H9 (cell line): ENCODE measurements around the gene SIGMAR1. TPM values are rescaled to one million over a fixed set of nuclear protein-coding genes. Genes with fewer than 3 reads are reported as not detected.

Experiments
- DNase-seq: peaks from one replicate; pipeline ENCODE4 v3.0.0-alpha.2; 2017
- H2AFZ ChIP-seq: one replicate; pipeline ENCODE4 v1.6.1; 2013; ENCODE audit warnings: mild to moderate bottlenecking, low read length, control low read depth, moderate library complexity
- H2AK5ac ChIP-seq: 2 replicates; pipeline ENCODE4 v1.6.1; 2013; ENCODE audit warnings: low read length, control low read depth, mixed read lengths; ENCODE audit not compliant: insufficient read length
- H2BK120ac ChIP-seq: one replicate; pipeline ENCODE4 v1.6.1; 2013; ENCODE audit warnings: low read depth, mild to moderate bottlenecking, low read length, control low read depth, inconsistent platforms; ENCODE audit not compliant: poor library complexity, severe bottlenecking
- H2BK12ac ChIP-seq: 2 replicates; pipeline ENCODE4 v1.6.1; 2013; ENCODE audit warnings: low read length, control low read depth, mixed read lengths, low read depth; ENCODE audit not compliant: insufficient read length
- H2BK15ac ChIP-seq: 2 replicates; pipeline ENCODE4 v1.6.1; 2013; ENCODE audit warnings: low read depth, low read length, control low read depth
- H2BK20ac ChIP-seq: one replicate; pipeline ENCODE4 v1.6.1; 2013; ENCODE audit warnings: low read depth, mild to moderate bottlenecking, low read length, control low read depth, inconsistent platforms; ENCODE audit not compliant: poor library complexity, severe bottlenecking
- H2BK5ac ChIP-seq: 2 replicates; pipeline ENCODE4 v1.6.1; 2013; ENCODE audit warnings: low read length, control low read depth, mixed read lengths; ENCODE audit not compliant: insufficient read length
- H3K14ac ChIP-seq: 2 replicates; pipeline ENCODE4 v1.6.1; 2013; ENCODE audit warnings: low read length, control low read depth; ENCODE audit not compliant: insufficient read depth
- H3K18ac ChIP-seq: 2 replicates; pipeline ENCODE4 v1.6.1; 2013; ENCODE audit warnings: low read depth, mild to moderate bottlenecking, mixed read lengths, low read length, control low read depth; ENCODE audit not compliant: insufficient read length
- H3K23ac ChIP-seq: 2 replicates; pipeline ENCODE4 v1.6.1; 2013; ENCODE audit warnings: low read length, control low read depth, mixed read lengths, low read depth; ENCODE audit not compliant: insufficient read length
- H3K23me2 ChIP-seq: 2 replicates; pipeline ENCODE4 v1.6.1; 2013; ENCODE audit warnings: low read depth, mild to moderate bottlenecking, mixed read lengths, low read length, control low read depth; ENCODE audit not compliant: insufficient read length, poor library complexity, severe bottlenecking
- H3K27ac ChIP-seq: 2 replicates; pipeline ENCODE4 v1.5.1; 2013; ENCODE audit warnings: low read length, control low read depth, mixed read lengths, low read depth; ENCODE audit not compliant: insufficient read length
- H3K27me3 ChIP-seq: 2 replicates; pipeline ENCODE4 v1.6.1; 2013; ENCODE audit warnings: low read length, control low read depth, inconsistent platforms; ENCODE audit not compliant: insufficient read depth
- H3K4ac ChIP-seq: 2 replicates; pipeline ENCODE4 v1.6.1; 2013; ENCODE audit warnings: low read depth, mild to moderate bottlenecking, control low read depth, inconsistent platforms, low read length, moderate library complexity
- H3K4me1 ChIP-seq: 2 replicates; pipeline ENCODE4 v1.6.1; 2013; ENCODE audit warnings: low read length, control low read depth, inconsistent platforms; ENCODE audit not compliant: insufficient read depth
- H3K4me2 ChIP-seq: 2 replicates; pipeline ENCODE4 v1.6.1; 2013; ENCODE audit warnings: low read length, control low read depth, mixed read lengths; ENCODE audit not compliant: insufficient read length, insufficient read depth
- H3K56ac ChIP-seq: 2 replicates; pipeline ENCODE4 v1.6.1; 2013; ENCODE audit warnings: low read depth, mild to moderate bottlenecking, mixed read lengths, low read length, control low read depth; ENCODE audit not compliant: insufficient read length
- H3K79me1 ChIP-seq: 2 replicates; pipeline ENCODE4 v1.6.1; 2013; ENCODE audit warnings: low read depth, mild to moderate bottlenecking, moderate library complexity, low read length, control low read depth, inconsistent platforms; ENCODE audit not compliant: insufficient read depth, poor library complexity, severe bottlenecking
- H3K79me2 ChIP-seq: 2 replicates; pipeline ENCODE4 v1.6.1; 2013; ENCODE audit warnings: low read length, control low read depth, inconsistent platforms; ENCODE audit not compliant: insufficient read depth
- H3K9ac ChIP-seq: 2 replicates; pipeline ENCODE4 v1.6.1; 2013; ENCODE audit warnings: low read length, control low read depth, mixed read lengths; ENCODE audit not compliant: insufficient read length; ENCODE audit errors: extremely low read depth
- H3K9me3 ChIP-seq: one replicate; pipeline ENCODE4 v1.6.1; 2013; ENCODE audit warnings: low read depth, low read length, inconsistent platforms; ENCODE audit not compliant: control insufficient read depth
- H3T11ph ChIP-seq: one replicate; pipeline ENCODE4 v1.6.1; 2013; ENCODE audit warnings: mild to moderate bottlenecking, low read length, control low read depth, inconsistent platforms
- H4K20me1 ChIP-seq: one replicate; pipeline ENCODE4 v1.6.1; 2013; ENCODE audit not compliant: control insufficient read depth, insufficient read length, insufficient read depth
- H4K5ac ChIP-seq: 2 replicates; pipeline ENCODE4 v1.6.1; 2013; ENCODE audit warnings: low read depth, mild to moderate bottlenecking, mixed read lengths, low read length, control low read depth; ENCODE audit not compliant: insufficient read length
- H4K8ac ChIP-seq: replicated peaks from 2 replicates; pipeline ENCODE4 v1.6.1; 2013; ENCODE audit warnings: low read length, control low read depth, mixed read lengths, low read depth; ENCODE audit not compliant: insufficient read length
- H4K91ac ChIP-seq: 2 replicates; pipeline ENCODE4 v1.6.1; 2013; ENCODE audit warnings: low read depth, mild to moderate bottlenecking, moderate library complexity, mixed read lengths, low read length, control low read depth; ENCODE audit not compliant: insufficient read length
- H3K27ac Mint-ChIP-seq, 3 experiments: 2 replicates in 2 of 3; 3 replicates in 1 of 3; pipeline ENCODE4 v1.8.0; 2020 to 2021; ENCODE audit warnings: mixed read lengths in 3 of 3, mild to moderate bottlenecking in 1 of 3, moderate library complexity in 1 of 3
- H3K27me3 Mint-ChIP-seq: 2 replicates; pipeline ENCODE4 v1.8.0; 2021; ENCODE audit warnings: low read depth, mild to moderate bottlenecking, moderate library complexity, mixed read lengths
- H3K36me3 Mint-ChIP-seq, 3 experiments: 2 replicates in 2 of 3; 3 replicates in 1 of 3; pipeline ENCODE4 v1.8.0; 2020 to 2021; ENCODE audit warnings: low read depth in 3 of 3, mixed read lengths in 3 of 3; ENCODE audit not compliant: insufficient read depth in 1 of 3
- H3K4me1 Mint-ChIP-seq, 2 experiments: 2 replicates each; pipeline ENCODE4 v1.8.0; 2020; ENCODE audit warnings: mixed read lengths in 2 of 2
- H3K4me3 Mint-ChIP-seq, 2 experiments: 2 replicates in 1 of 2; 3 replicates in 1 of 2; pipeline ENCODE4 v1.8.0; 2020 to 2021; ENCODE audit warnings: mild to moderate bottlenecking in 2 of 2, mixed read lengths in 2 of 2, moderate library complexity in 1 of 2
- H3K9me3 Mint-ChIP-seq, 2 experiments: 2 replicates in 1 of 2; 3 replicates in 1 of 2; pipeline ENCODE4 v1.8.0; 2020; ENCODE audit warnings: mild to moderate bottlenecking in 2 of 2, mixed read lengths in 2 of 2, moderate library complexity in 1 of 2
- WGBS: extraction: QIAGEN DNeasy Blood & Tissue Kit; methylation state at CpG from one replicate; pipeline ENCODE4 v1.1.7; 2013; ENCODE audit warnings: missing lambda C conversion rate, low lambda C conversion rate, mixed read lengths; ENCODE audit not compliant: insufficient read length; ENCODE audit errors: extremely low coverage; 5-methylcytosine and 5-hydroxymethylcytosine counted together
- total RNA-seq: library from RNA; stranded (reverse); gene quantifications from 2 replicates; pipeline ENCODE4 v1.2.1, GENCODE V29; 2021
- TF ChIP-seq, protein P1 (sequence below): fragments of 200-600 bp; sonication (generic); conservative IDR thresholded peaks from 3 replicates; pipeline ENCODE4 v1.8.0; 2021; ENCODE audit warnings: antibody characterized with exemption, mild to moderate bottlenecking

The SIGMAR1 gene
- total RNA-seq, 1 experiment from 2014 or later: 68.3 TPM

GRCh38 chr9:34607331-34607730, 30.3 kb downstream of the SIGMAR1 start:
- H2AFZ ChIP-seq: no peak overlapping the region
- no peak overlapping the region for H3K4ac ChIP-seq
- no peak overlapping the region for H2BK12ac ChIP-seq
- H3K27ac ChIP-seq: no peak overlapping the region
- H4K8ac ChIP-seq: no peak overlapping the region
- Mint-ChIP-seq H3K36me3 (no peaks in the 10 kb centered on the region), H3K27ac (no peak overlapping the region), H3K27me3 (peaks cover 10% of the 10 kb centered on the region), H3K9me3 (no peaks in the 10 kb centered on the region), H3K4me3 (no peak overlapping the region), H3K4me1 (peaks cover 8 to 14% of the 10 kb centered on the region in 2 experiments)
- H3K23ac ChIP-seq: no peak overlapping the region
- no peak overlapping the region for H3K9ac ChIP-seq
- peaks cover 10% of the 10 kb centered on the region for H3K23me2 ChIP-seq
- no peaks in the 10 kb centered on the region for H4K20me1 ChIP-seq
- H2BK20ac ChIP-seq: no peak overlapping the region
- no peak overlapping the region for H2BK5ac ChIP-seq
- no peak overlapping the region; the same call in 1 of the 2 replicates for H3K14ac ChIP-seq
- no peak overlapping the region for H3T11ph ChIP-seq
- H3K9me3 ChIP-seq: no peaks in the 10 kb centered on the region
- DNase-seq: no peak
- H2BK120ac ChIP-seq: no peak overlapping the region
- H3K27me3 ChIP-seq: no peaks in the 10 kb centered on the region
- no peak overlapping the region for H2AK5ac ChIP-seq
- H4K91ac ChIP-seq: no peak overlapping the region
- no peaks in the 10 kb centered on the region for H3K79me2 ChIP-seq
- no peak overlapping the region for H4K5ac ChIP-seq
- no CpG with 5 or more reads among the region's 2 CpGs for WGBS
- H3K79me1 ChIP-seq: no peaks in the 10 kb centered on the region
- TF ChIP-seq, protein P1, sequence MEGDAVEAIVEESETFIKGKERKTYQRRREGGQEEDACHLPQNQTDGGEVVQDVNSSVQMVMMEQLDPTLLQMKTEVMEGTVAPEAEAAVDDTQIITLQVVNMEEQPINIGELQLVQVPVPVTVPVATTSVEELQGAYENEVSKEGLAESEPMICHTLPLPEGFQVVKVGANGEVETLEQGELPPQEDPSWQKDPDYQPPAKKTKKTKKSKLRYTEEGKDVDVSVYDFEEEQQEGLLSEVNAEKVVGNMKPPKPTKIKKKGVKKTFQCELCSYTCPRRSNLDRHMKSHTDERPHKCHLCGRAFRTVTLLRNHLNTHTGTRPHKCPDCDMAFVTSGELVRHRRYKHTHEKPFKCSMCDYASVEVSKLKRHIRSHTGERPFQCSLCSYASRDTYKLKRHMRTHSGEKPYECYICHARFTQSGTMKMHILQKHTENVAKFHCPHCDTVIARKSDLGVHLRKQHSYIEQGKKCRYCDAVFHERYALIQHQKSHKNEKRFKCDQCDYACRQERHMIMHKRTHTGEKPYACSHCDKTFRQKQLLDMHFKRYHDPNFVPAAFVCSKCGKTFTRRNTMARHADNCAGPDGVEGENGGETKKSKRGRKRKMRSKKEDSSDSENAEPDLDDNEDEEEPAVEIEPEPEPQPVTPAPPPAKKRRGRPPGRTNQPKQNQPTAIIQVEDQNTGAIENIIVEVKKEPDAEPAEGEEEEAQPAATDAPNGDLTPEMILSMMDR: no peak
- no peaks in the 10 kb centered on the region; the same call in 1 of the 2 replicates for H3K4me1 ChIP-seq
- H3K56ac ChIP-seq: no peak overlapping the region
- H2BK15ac ChIP-seq: no peak overlapping the region
- no peak overlapping the region for H3K18ac ChIP-seq
- no peak overlapping the region for H3K4me2 ChIP-seq
